GM12873 (cell line): Measurements from ENCODE around the gene WASHC4.

ENCODE experiments used
- CTCF ChIP-seq: IDR thresholded peaks from 2 replicates; pipeline ENCODE4 v1.5.1; 2012; ENCODE audit warnings: low read depth, mild to moderate bottlenecking, moderate library complexity, low read length, control low read depth; ENCODE audit not compliant: insufficient read depth; ENCODE audit errors: missing control alignments

The WASHC4 gene

GRCh38 chr12:105171691-105172436, 64.3 kb downstream of the WASHC4 start:
- no peak for TF ChIP-seq CTCF

GRCh38 chr12:105175397-105175990, 68.0 kb downstream of the WASHC4 start:
- no peak for TF ChIP-seq CTCF

GRCh38 chr12:105177208-105177607, 69.7 kb downstream of the WASHC4 start:
- no peak for TF ChIP-seq CTCF

- no peak for TF ChIP-seq CTCF
Observed at GRCh38 chr12:105189293-105189692, 81.8 kb downstream of the WASHC4 start.

GRCh38 chr12:105190530-105190929, 83.0 kb downstream of the WASHC4 start:
- no peak for TF ChIP-seq CTCF

- TF ChIP-seq CTCF, result no peak
Observed at GRCh38 chr12:105192624-105193225, 85.2 kb downstream of the WASHC4 start.

GRCh38 chr12:105194947-105195346, 87.4 kb downstream of the WASHC4 start:
- TF ChIP-seq CTCF, result no peak
